ENCODE data around the gene TMEM200A. TPM values are rescaled to one million over a fixed set of nuclear protein-coding genes. Genes with fewer than 3 reads are reported as not detected.
A peak's percentile ranks its signal among the peaks of the same experiment; 100 is the strongest.

Gene TMEM200A
- total RNA-seq, 5 donors from 2014 or later (not counting 1 experiment from before 2014, with no cell fraction given) = 1.2 to 5.5 (median 3.4) TPM

DNA sequence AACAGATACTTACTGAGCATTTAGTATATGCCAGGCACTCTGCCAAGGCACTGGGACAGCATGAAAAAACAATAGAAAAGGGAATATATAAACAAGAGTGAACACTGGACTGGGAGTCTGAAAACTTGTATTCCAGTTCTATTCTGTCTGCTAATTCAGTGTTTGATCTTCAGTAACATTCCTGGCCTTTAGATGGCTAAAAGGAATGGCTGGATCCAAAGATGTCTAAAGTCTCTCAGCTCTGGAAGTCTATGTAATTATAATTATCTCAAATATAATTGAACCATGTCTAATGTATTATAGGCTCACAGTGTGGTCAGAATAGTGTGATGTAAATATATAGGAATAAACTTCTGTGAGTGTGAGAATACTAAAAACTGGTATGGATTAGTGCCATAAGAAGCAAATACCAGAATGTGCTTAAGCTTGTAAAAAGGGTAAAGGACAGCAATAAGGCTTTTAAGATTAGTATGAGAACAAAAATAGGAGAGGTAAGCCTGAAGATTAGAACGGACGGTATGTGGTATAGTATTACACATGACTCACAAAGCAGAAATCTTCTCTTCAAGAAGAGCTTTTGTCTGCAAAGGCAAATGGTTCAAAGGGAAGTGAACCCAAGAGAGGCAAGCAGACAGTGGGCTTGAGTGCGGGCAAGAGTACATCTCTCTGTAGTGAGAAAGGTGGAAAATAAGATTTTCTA, 68.5 kb downstream of the TMEM200A start:
- no CpG with 5 or more reads among the region's 3 CpGs for WGBS (ENCODE audit: insufficient coverage)
- H3K36me3 ChIP-seq (ENCODE audit: control insufficient read depth in 2 of 2, extremely low read depth in 1 of 2, insufficient read depth in 1 of 2, low read length in 1 of 2) = no peaks in the 10 kb centered on the region
- H3K9me3 ChIP-seq = no peaks in the 10 kb centered on the region
- H3K4me3 ChIP-seq (ENCODE audit: control insufficient read depth in 1 of 2, extremely low read depth in 1 of 2, low read length in 1 of 2) = no peak overlapping the region
- H3K4me1 Mint-ChIP-seq = no peaks in the 10 kb centered on the region
- H3K27me3 ChIP-seq (replicated peaks in 1 of 2; ENCODE audit: control insufficient read depth in 2 of 2, extremely low read depth in 1 of 2, insufficient read depth in 2 of 2, low read length in 1 of 2) = no peaks in the 10 kb centered on the region
- H3K4me1 ChIP-seq (ENCODE audit: control insufficient read depth in 1 of 2, extremely low read depth in 1 of 2, insufficient read depth in 2 of 2, low read length in 2 of 2) = no peaks in the 10 kb centered on the region
- ChIA-PET POLR2A (interaction anchor here in 1 of 2 donors (0.6 kb wide), 1 partner anchor 1588 kb away, joined by 3 read pairs; no protein-coding TSS in a partner anchor), CTCF (no interaction called here)
- H3K27ac Mint-ChIP-seq = no peak overlapping the region
- H3K36me3 Mint-ChIP-seq = peaks cover 3% of the 10 kb centered on the region
- no peaks in the 10 kb centered on the region for H3K9me3 Mint-ChIP-seq
- H3K4me3 Mint-ChIP-seq = no peak overlapping the region
- no peaks in the 10 kb centered on the region for H3K27me3 Mint-ChIP-seq
- no peak overlapping the region for H3K27ac ChIP-seq (ENCODE audit: low read length)
- ATAC-seq (replicated peaks in 1 of 4) (no peak), DNase-seq (no peak)

DNA sequence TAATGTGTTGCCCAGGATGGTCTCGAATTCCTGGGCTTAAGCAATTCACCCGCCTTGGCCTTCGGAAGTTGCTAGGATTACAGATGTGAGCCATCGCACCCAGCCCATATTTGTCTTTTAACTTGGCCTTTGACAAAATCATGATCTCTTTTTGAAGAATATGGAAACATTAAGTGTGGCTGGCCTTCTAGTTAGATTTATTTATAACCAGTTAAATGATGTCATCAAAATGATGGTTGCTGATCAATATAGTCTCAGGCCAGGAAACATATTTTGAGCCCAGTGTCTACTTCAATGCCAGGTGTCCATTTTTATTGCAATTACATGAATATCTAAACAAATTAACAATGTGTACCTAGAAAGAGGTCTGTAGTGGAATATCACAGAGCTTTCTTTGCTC, 69.4 kb downstream of the TMEM200A start:
- no peaks in the 10 kb centered on the region for H3K9me3 ChIP-seq
- no peaks in the 10 kb centered on the region for H3K9me3 Mint-ChIP-seq
- H3K27me3 ChIP-seq (replicated peaks in 1 of 2; ENCODE audit: control insufficient read depth in 2 of 2, extremely low read depth in 1 of 2, insufficient read depth in 2 of 2, low read length in 1 of 2) = no peaks in the 10 kb centered on the region
- WGBS (ENCODE audit: insufficient coverage) = 92% methylated on average over 4 of the region's 4 CpGs
- no peak overlapping the region for H3K27ac ChIP-seq (ENCODE audit: low read length)
- no peaks in the 10 kb centered on the region for H3K27me3 Mint-ChIP-seq
- ChIA-PET POLR2A (no interaction called here), CTCF (no interaction called here)
- no peaks in the 10 kb centered on the region for H3K4me1 ChIP-seq (ENCODE audit: control insufficient read depth in 1 of 2, extremely low read depth in 1 of 2, insufficient read depth in 2 of 2, low read length in 2 of 2)
- ATAC-seq (replicated peaks in 1 of 4) = no peak
- no peak overlapping the region for H3K27ac Mint-ChIP-seq
- no peak overlapping the region for H3K4me3 ChIP-seq (ENCODE audit: control insufficient read depth in 1 of 2, extremely low read depth in 1 of 2, low read length in 1 of 2)
- peaks cover 9% of the 10 kb centered on the region for H3K36me3 Mint-ChIP-seq
- H3K4me1 Mint-ChIP-seq = no peaks in the 10 kb centered on the region
- H3K36me3 ChIP-seq (ENCODE audit: control insufficient read depth in 2 of 2, extremely low read depth in 1 of 2, insufficient read depth in 1 of 2, low read length in 1 of 2) = no peaks in the 10 kb centered on the region
- DNase-seq = no peak
- H3K4me3 Mint-ChIP-seq = no peak overlapping the region

DNA sequence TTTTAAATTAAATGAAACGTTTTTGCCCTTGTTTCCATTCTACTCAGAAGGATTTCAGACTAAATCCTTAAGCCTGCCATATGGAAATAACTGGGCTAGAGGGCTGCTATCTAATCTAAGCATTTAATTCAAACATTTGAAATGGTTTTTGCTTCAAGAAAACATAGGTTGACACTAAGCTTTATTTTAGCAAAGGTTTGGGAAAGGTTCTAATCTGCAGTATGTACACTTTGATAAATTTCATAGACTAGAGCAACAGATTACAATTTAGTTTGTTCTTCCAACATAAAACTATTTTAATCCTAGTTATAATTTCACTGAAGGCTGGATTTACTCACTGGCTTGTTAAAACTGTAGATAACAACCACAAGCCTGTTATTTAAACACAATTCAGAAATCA, 72.1 kb downstream of the TMEM200A start:
- ChIA-PET CTCF (no interaction called here), POLR2A (interaction anchor here in 1 of 2 donors (0.5 kb wide), 1 partner anchor 138 kb away, joined by 3 read pairs; no protein-coding TSS in a partner anchor)
- H3K27ac Mint-ChIP-seq = no peak overlapping the region
- no peak for ATAC-seq (replicated peaks in 1 of 4)
- no peaks in the 10 kb centered on the region for H3K9me3 Mint-ChIP-seq
- no peaks in the 10 kb centered on the region for H3K4me1 ChIP-seq (ENCODE audit: control insufficient read depth in 1 of 2, extremely low read depth in 1 of 2, insufficient read depth in 2 of 2, low read length in 2 of 2)
- no peak for DNase-seq
- H3K4me3 ChIP-seq (ENCODE audit: control insufficient read depth in 1 of 2, extremely low read depth in 1 of 2, low read length in 1 of 2) = no peak overlapping the region
- peaks cover 16% of the 10 kb centered on the region for H3K36me3 Mint-ChIP-seq
- no peaks in the 10 kb centered on the region for H3K27me3 ChIP-seq (replicated peaks in 1 of 2; ENCODE audit: control insufficient read depth in 2 of 2, extremely low read depth in 1 of 2, insufficient read depth in 2 of 2, low read length in 1 of 2)
- no peaks in the 10 kb centered on the region for H3K27me3 Mint-ChIP-seq
- no peaks in the 10 kb centered on the region for H3K36me3 ChIP-seq (ENCODE audit: control insufficient read depth in 2 of 2, extremely low read depth in 1 of 2, insufficient read depth in 1 of 2, low read length in 1 of 2)
- H3K4me1 Mint-ChIP-seq = no peaks in the 10 kb centered on the region
- no peaks in the 10 kb centered on the region for H3K9me3 ChIP-seq
- WGBS (ENCODE audit: insufficient coverage) = no CpG with 5 or more reads among the region's 1 CpG
- no peak overlapping the region for H3K4me3 Mint-ChIP-seq
- H3K27ac ChIP-seq (ENCODE audit: low read length) = no peak overlapping the region

DNA sequence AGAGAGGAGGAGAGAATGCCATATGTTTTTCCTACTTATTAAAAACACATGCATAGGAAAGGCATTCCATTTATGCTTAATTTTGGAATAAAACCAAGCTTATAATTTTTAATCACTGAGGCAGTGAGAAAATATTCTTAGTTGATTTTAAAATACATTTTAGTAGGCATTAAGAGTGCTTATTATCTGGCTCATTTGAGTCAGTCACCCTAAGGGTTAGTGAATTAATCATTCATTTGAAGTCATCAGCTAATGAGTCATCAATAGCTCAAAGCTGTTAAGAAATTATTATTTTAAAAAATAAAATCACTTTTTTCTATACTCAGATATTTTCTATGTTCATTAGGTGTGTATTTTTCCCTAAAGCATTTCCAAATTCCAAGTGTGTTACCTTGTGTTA, 81.6 kb downstream of the TMEM200A start:
- Mint-ChIP-seq H3K27ac (no peak overlapping the region), H3K36me3 (no peaks in the 10 kb centered on the region), H3K9me3 (no peaks in the 10 kb centered on the region), H3K27me3 (no peaks in the 10 kb centered on the region), H3K4me1 (peaks cover 0 to 7% (median 2%) of the 10 kb centered on the region in 3 donors), H3K4me3 (no peak overlapping the region)
- no peaks in the 10 kb centered on the region for H3K36me3 ChIP-seq (ENCODE audit: control insufficient read depth in 2 of 2, extremely low read depth in 1 of 2, insufficient read depth in 1 of 2, low read length in 1 of 2)
- DNase-seq (no peak), ATAC-seq (replicated peaks in 1 of 4) (no peak)
- POLR2A ChIA-PET = interaction anchor here (0.6 to 0.7 kb wide), 2 partner anchors 10 to 20 kb away, joined by 4 to 6 read pairs; no protein-coding TSS in a partner anchor
- peaks cover 2% of the 10 kb centered on the region for H3K9me3 ChIP-seq
- no peak overlapping the region for H3K27ac ChIP-seq (ENCODE audit: low read length)
- H3K4me1 ChIP-seq (ENCODE audit: control insufficient read depth in 1 of 2, extremely low read depth in 1 of 2, insufficient read depth in 2 of 2, low read length in 2 of 2) = no peaks in the 10 kb centered on the region
- H3K4me3 ChIP-seq (ENCODE audit: control insufficient read depth in 1 of 2, extremely low read depth in 1 of 2, low read length in 1 of 2) = no peak overlapping the region
- H3K27me3 ChIP-seq (replicated peaks in 1 of 2; ENCODE audit: control insufficient read depth in 2 of 2, extremely low read depth in 1 of 2, insufficient read depth in 2 of 2, low read length in 1 of 2) = no peaks in the 10 kb centered on the region
- CTCF ChIA-PET = no interaction called here

DNA sequence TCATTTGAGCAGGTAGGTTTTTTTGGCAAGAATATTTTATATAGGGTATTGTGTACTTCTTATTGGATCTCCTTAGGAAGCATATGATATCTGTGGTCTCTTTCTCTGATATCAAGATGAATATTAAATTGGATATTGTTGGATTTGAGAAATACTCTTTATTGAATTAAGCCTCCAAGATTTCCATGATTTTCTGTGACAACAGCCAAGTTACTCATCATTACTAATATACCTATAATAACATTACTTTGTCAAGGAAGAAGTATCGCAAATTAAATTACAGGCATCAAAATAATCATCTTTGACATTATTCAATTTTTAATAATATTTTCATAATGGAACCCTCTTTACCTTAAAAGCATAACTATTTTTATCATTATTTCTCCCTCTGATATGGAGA, 86.5 kb downstream of the TMEM200A start:
- Histone ChIP-seq H3K9me3 (peaks cover 2% of the 10 kb centered on the region), H3K27me3 (replicated peaks in 1 of 2; ENCODE audit: control insufficient read depth in 2 of 2, extremely low read depth in 1 of 2, insufficient read depth in 2 of 2, low read length in 1 of 2) (no peaks in the 10 kb centered on the region), H3K27ac (ENCODE audit: low read length) (no peak overlapping the region), H3K36me3 (ENCODE audit: control insufficient read depth in 2 of 2, extremely low read depth in 1 of 2, insufficient read depth in 1 of 2, low read length in 1 of 2) (no peaks in the 10 kb centered on the region), H3K4me1 (ENCODE audit: control insufficient read depth in 1 of 2, extremely low read depth in 1 of 2, insufficient read depth in 2 of 2, low read length in 2 of 2) (no peaks in the 10 kb centered on the region), H3K4me3 (ENCODE audit: control insufficient read depth in 1 of 2, extremely low read depth in 1 of 2, low read length in 1 of 2) (no peak overlapping the region)
- Mint-ChIP-seq H3K4me1 (peaks cover 0 to 2% (median under 1%) of the 10 kb centered on the region in 3 donors), H3K4me3 (no peak overlapping the region), H3K27me3 (no peaks in the 10 kb centered on the region), H3K27ac (no peak overlapping the region), H3K9me3 (no peaks in the 10 kb centered on the region), H3K36me3 (no peaks in the 10 kb centered on the region)
- DNase-seq (no peak), ATAC-seq (replicated peaks in 1 of 4) (no peak)
- WGBS (ENCODE audit: insufficient coverage) = no CpG with 5 or more reads among the region's 1 CpG
- CTCF ChIA-PET = no interaction called here
- POLR2A ChIA-PET = no interaction called here

- H3K36me3 Mint-ChIP-seq = no peaks in the 10 kb centered on the region
- H3K27ac ChIP-seq (ENCODE audit: low read length) = no peak overlapping the region
- POLR2A ChIA-PET = interaction anchor here in 1 of 2 donors (1.2 kb wide), 1 partner anchor 85 kb away, joined by 3 read pairs; no protein-coding TSS in a partner anchor
- no peak overlapping the region for H3K27ac Mint-ChIP-seq
- H3K27me3 Mint-ChIP-seq = no peaks in the 10 kb centered on the region
- H3K4me3 ChIP-seq (ENCODE audit: control insufficient read depth in 1 of 2, extremely low read depth in 1 of 2, low read length in 1 of 2) = no peak overlapping the region
- H3K27me3 ChIP-seq (replicated peaks in 1 of 2; ENCODE audit: control insufficient read depth in 2 of 2, extremely low read depth in 1 of 2, insufficient read depth in 2 of 2, low read length in 1 of 2) = no peaks in the 10 kb centered on the region
- H3K9me3 ChIP-seq = peaks cover 2% of the 10 kb centered on the region
- H3K4me1 Mint-ChIP-seq = peaks cover 5 to 10% (median 8%) of the 10 kb centered on the region in 3 donors
- H3K4me1 ChIP-seq (ENCODE audit: control insufficient read depth in 1 of 2, extremely low read depth in 1 of 2, insufficient read depth in 2 of 2, low read length in 2 of 2) = peaks cover 0 to 2% of the 10 kb centered on the region in 2 experiments
- H3K36me3 ChIP-seq (ENCODE audit: control insufficient read depth in 2 of 2, extremely low read depth in 1 of 2, insufficient read depth in 1 of 2, low read length in 1 of 2) = no peaks in the 10 kb centered on the region
- CTCF ChIA-PET = no interaction called here
- H3K9me3 Mint-ChIP-seq = no peaks in the 10 kb centered on the region
- no CpG with 5 or more reads among the region's 5 CpGs for WGBS (ENCODE audit: insufficient coverage)
- peak in 1 of 4 experiments; percentile 56 for ATAC-seq (replicated peaks in 1 of 4)
- no peak overlapping the region for H3K4me3 Mint-ChIP-seq
- peak in 2 of 35 experiments; percentile 3 to 54 for DNase-seq
These were observed 87.4 kb downstream of the TMEM200A start for GRCh38 chr6:130453230-130453629.
